Fibroblast of the conjunctiva (primary cell): ENCODE measurements around the gene DHRS7.
"Not testable (repeated sequence)": the region's sequence is repeated elsewhere in the genome, so short reads cannot be mapped to it uniquely, and the experiment has no call there.

ENCODE experiments used
- DNase-seq: peaks from one replicate; pipeline ENCODE4 v3.0.0-alpha.2; 2010; ENCODE audit warnings: low read depth

The DHRS7 gene

DNA sequence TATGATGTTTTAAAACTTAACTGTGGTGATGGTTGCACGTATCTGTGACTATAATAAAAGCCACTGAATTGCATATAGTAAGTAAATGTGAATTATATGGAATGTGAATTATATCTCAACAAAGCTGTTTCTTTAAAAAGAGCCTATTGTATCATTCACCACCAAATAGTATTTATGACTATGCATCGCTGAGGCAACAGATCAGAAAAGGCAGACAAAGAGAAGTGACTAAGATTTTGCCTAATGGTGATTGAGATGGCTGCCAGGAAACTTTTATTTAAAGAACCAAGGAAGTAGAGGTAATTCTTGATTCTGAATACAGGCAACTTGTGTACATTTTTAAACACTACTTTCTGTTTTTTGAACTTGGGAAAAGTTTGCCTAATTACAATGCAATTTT lies 31.7 kb downstream of the DHRS7 start:
- DNase-seq, result no peak

- DNase-seq, result no peak
Observed at GRCh38 chr14:60125918-60126317, 39.3 kb downstream of the DHRS7 start.

GRCh38 chr14:60116181-60116580 lies 49.0 kb downstream of the DHRS7 start:
- DNase-seq, result no peak

- DNase-seq, result no peak
Observed at GRCh38 chr14:60114881-60115280, 50.3 kb downstream of the DHRS7 start.

GRCh38 chr14:60111732-60112131 lies 53.5 kb downstream of the DHRS7 start:
- no peak for DNase-seq

- DNase-seq, result no peak
Observed at GRCh38 chr14:60107477-60107876, 57.7 kb downstream of the DHRS7 start.

DNA sequence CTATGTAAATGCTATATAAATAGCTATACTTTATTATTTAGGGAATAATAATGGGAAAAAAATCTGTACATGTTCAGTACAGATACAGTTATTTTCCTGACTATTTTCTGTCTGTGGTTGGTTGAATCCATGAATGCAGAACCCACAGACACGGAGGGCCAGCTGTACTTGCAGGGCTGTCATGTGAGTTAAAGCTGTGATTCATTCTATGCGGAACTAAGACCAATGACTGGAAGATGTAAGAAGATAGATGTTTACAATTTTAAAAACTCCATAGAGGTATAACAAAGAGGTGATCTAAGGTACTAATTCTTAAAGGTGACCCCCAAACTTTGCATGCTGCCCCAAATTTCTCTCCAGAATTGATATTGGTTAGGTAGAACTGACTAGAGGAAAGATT lies 58.9 kb downstream of the DHRS7 start:
- no peak for DNase-seq

GRCh38 chr14:60102389-60102788 lies 62.8 kb downstream of the DHRS7 start:
- peak; percentile 69 for DNase-seq

DNA sequence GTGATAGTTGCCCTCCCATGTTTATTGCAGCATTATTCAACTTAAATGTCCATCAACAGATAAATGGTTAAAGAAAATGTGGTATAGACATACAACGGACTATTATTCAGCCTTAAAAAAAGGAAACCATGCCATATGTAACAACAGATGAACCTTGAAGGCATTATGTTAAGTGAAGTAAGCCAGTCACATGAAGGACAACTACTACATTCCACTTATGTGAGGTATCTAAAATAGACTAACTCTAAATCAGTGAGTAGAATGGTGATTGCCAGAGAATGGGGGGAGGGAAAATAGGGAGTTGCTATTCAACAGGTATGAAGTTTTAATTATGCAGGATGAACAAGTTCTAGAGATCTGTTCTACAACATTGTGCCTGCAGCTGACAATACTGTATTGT lies 63.4 kb downstream of the DHRS7 start:
- DNase-seq, result no peak

GRCh38 chr14:60099855-60100254 lies 65.3 kb downstream of the DHRS7 start:
- DNase-seq, result not testable (repeated sequence)

- DNase-seq, result no peak
Observed at GRCh38 chr14:60097974-60098373, 67.2 kb downstream of the DHRS7 start.

DNA sequence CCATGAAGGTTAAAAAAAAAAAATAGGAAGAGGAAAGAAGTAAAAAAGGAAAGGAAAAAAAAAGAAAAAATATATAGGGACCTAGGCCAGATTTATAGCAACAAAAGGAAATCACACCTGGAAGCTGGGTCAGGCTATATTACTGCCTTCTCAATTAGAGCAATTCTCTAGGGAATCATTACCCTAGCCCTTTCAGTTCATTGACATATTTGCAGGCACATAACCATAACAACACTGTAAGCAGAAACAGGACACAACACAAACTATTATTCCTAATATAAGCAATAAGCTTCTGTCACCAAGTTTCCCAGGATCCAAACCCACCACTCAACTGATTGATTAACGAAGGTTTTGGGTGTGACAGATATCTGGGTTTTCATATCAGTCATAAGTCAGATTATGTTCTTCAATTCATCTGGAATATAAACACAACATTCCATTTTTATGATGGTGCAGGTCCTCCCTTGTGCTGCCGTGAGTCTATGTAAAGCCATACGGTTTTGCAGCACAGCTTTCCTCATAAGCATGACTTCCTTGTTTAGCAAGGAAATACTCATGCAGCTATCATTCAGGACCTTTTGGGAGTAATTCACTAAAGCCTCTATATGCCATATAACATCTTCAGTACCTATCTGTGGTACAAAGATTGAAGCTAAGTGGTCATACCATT lies 69.3 kb downstream of the DHRS7 start:
- DNase-seq, result no peak

GRCh38 chr14:60095231-60095630 lies 70.0 kb downstream of the DHRS7 start:
- DNase-seq, result no peak

DNA sequence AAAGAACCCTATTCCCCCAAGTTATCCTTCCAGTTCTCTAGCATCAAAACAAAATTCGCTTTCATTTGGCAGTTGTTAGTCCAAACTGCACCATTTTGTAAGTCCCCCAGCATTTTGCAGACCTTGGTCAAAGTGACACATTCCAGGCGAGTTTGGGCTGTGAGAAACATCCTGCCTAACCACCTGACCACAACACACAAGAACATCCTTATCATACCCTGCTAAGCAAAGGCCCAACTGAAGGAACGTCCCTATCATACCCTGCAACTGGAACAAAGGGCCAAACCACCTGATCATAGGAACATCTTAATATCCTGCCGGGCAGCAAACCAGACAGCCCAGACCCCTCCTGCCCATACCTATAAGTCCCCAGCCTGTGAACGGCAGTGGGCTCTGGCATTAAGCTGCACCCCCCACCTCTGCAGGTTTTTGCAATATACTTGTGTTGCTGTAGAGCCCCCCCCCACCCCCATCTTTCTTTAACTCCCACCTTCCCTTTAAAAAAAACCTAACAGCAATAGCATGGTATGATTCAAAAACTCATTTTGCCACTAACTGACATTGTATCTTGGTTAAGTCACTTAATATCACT lies 70.8 kb downstream of the DHRS7 start:
- DNase-seq, result no peak
